Activated CD8-positive, alpha-beta T cell treated with anti-CD3 and anti-CD28 coated beads for 36 hours (primary cell): Measurements from ENCODE around the gene RPS6KA2. TPM values are rescaled to one million over a fixed set of nuclear protein-coding genes. Genes with fewer than 3 reads are reported as not detected.

Experiments
- ATAC-seq: fragments of 200-7000 bp; cut with Tn5 transposase; one replicate; pipeline ENCODE4 v1.10.0; 2021; ENCODE audit warnings: mild to moderate bottlenecking, moderate library complexity
- CTCF ChIA-PET: fragments of 350-600 bp; sonication (Branson Sonifier 250); formaldehyde crosslinking; loops from one replicate; lab custom pipeline; 2021; ENCODE audit warnings: antibody characterized with exemption; lab: Charles Lee
- POLR2A ChIA-PET: fragments of 350-600 bp; sonication (Branson Sonifier 250); formaldehyde crosslinking; loops from one replicate; lab custom pipeline; 2021; ENCODE audit warnings: antibody characterized with exemption; lab: Charles Lee
- DNase-seq: peaks from one replicate; pipeline ENCODE4 v3.0.0-alpha.2; 2020
- H3K27ac Mint-ChIP-seq: one replicate; pipeline ENCODE4 v1.8.0; 2021; ENCODE audit warnings: mild to moderate bottlenecking, mixed read lengths
- H3K27me3 Mint-ChIP-seq: one replicate; pipeline ENCODE4 v1.8.0; 2021; ENCODE audit warnings: mixed read lengths
- H3K36me3 Mint-ChIP-seq: one replicate; pipeline ENCODE4 v1.8.0; 2021; ENCODE audit warnings: low read depth, mixed read lengths
- H3K4me1 Mint-ChIP-seq: one replicate; pipeline ENCODE4 v1.8.0; 2021; ENCODE audit warnings: low read depth, mixed read lengths
- H3K4me3 Mint-ChIP-seq: one replicate; pipeline ENCODE4 v1.8.0; 2021; ENCODE audit warnings: mild to moderate bottlenecking, moderate library complexity, mixed read lengths
- H3K9me3 Mint-ChIP-seq: one replicate; pipeline ENCODE4 v1.8.0; 2021; ENCODE audit warnings: mixed read lengths
- intact Hi-C: fragments of 100-400 bp; cut with micrococcal nuclease; formaldehyde crosslinking; loops from one replicate; pipeline ENCODE4 v1.10.0; 2022
- total RNA-seq, 2 experiments: library from RNA; stranded (reverse); gene quantifications; one replicate each; pipeline ENCODE4 v1.2.3, GENCODE V29; 2021
- TF ChIP-seq, protein P1 (sequence below): fragments of 200-600 bp; IDR thresholded peaks from one replicate; pipeline ENCODE4 v1.8.0; 2022; ENCODE audit warnings: antibody characterized with exemption, mild to moderate bottlenecking

Gene RPS6KA2
- total RNA-seq, 2 experiments from 2014 or later: 5.8 TPM

DNA sequence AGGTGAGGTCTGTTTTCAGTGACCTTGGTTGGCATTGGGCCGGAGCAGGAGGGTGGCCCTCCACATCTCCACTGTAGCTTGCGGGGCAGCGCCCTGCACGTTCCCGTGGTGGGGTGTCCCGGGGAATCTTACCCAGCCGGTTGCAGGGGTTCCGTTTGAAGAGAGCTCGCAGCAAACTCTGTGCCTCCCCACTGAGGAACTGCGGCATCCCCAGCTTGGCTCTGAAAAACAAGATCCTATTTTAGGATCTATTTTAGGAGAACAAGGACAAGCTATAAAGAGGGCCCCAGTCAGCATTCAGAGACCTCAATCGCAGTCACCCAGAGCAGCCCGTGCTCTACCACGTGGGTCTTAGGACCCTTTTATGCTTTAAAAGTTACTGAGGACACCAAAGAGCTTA is 138.3 kb downstream of the RPS6KA2 start:
- CTCF ChIA-PET: interaction anchor here (0.8 to 1.0 kb wide), 2 partner anchors 51 to 54 kb away, joined by 3 read pairs; no protein-coding TSS in a partner anchor

DNA sequence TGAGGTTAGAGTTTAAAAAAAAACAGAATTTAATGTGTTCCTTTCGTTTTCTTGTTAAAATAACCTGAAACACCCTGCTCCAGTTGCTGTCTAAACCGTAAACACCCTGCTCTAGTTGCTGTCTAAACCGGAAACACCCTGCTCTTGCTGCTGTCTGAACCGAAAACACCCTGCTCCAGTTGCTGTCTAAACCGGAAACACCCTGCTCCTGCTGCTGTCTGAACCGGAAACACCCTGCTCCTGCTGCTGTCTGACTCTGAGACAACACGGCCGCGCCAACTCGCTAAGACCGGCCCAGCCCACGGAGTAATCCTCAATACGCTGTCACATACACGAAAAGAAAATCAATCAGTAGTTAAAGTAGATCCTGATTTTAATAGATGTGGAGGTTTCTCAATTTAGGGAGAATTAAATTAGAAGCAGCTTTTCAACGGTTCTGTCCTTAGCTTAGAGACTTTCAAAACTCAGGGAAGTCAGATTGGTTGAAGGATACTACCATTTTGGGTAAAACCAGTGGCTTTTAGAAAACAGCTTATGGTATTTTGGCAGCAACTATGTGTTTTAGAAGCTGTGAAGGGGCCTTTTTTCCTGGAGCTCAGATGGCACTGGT is 138.9 kb downstream of the RPS6KA2 start:
- Mint-ChIP-seq H3K27me3 (no peaks in the 10 kb centered on the region), H3K27ac (peak overlapping the region; percentile 96), H3K36me3 (peaks cover 10% of the 10 kb centered on the region), H3K9me3 (peaks cover 4% of the 10 kb centered on the region), H3K4me3 (peak overlapping the region; percentile 69), H3K4me1 (peaks cover 20% of the 10 kb centered on the region)
- ATAC-seq (peak; percentile 99), DNase-seq (peak; percentile 84)
- TF ChIP-seq, protein P1, sequence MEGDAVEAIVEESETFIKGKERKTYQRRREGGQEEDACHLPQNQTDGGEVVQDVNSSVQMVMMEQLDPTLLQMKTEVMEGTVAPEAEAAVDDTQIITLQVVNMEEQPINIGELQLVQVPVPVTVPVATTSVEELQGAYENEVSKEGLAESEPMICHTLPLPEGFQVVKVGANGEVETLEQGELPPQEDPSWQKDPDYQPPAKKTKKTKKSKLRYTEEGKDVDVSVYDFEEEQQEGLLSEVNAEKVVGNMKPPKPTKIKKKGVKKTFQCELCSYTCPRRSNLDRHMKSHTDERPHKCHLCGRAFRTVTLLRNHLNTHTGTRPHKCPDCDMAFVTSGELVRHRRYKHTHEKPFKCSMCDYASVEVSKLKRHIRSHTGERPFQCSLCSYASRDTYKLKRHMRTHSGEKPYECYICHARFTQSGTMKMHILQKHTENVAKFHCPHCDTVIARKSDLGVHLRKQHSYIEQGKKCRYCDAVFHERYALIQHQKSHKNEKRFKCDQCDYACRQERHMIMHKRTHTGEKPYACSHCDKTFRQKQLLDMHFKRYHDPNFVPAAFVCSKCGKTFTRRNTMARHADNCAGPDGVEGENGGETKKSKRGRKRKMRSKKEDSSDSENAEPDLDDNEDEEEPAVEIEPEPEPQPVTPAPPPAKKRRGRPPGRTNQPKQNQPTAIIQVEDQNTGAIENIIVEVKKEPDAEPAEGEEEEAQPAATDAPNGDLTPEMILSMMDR: no peak
- CTCF ChIA-PET: interaction anchor here (0.8 kb wide), 1 partner anchor 51 kb away, joined by 3 read pairs; no protein-coding TSS in a partner anchor
- POLR2A ChIA-PET: interaction anchor here (1.2 kb wide), 1 partner anchor 78 kb away, joined by 3 read pairs; no protein-coding TSS in a partner anchor
- intact Hi-C loops: no loop called here

More for the DNA sequence above, 138.3 kb downstream of the RPS6KA2 start:
- no peak for ATAC-seq
- Mint-ChIP-seq H3K4me1 (peaks cover 20% of the 10 kb centered on the region), H3K36me3 (peaks cover 10% of the 10 kb centered on the region), H3K4me3 (peak overlapping the region; percentile 69), H3K27me3 (no peaks in the 10 kb centered on the region), H3K9me3 (peaks cover 4% of the 10 kb centered on the region), H3K27ac (peak overlapping the region; percentile 96)
- TF ChIP-seq, protein P1: no peak
- no peak for DNase-seq
- POLR2A ChIA-PET: interaction anchor here (1.2 kb wide), 1 partner anchor 79 kb away, joined by 3 read pairs; no protein-coding TSS in a partner anchor
- intact Hi-C loops: no loop called here

DNA sequence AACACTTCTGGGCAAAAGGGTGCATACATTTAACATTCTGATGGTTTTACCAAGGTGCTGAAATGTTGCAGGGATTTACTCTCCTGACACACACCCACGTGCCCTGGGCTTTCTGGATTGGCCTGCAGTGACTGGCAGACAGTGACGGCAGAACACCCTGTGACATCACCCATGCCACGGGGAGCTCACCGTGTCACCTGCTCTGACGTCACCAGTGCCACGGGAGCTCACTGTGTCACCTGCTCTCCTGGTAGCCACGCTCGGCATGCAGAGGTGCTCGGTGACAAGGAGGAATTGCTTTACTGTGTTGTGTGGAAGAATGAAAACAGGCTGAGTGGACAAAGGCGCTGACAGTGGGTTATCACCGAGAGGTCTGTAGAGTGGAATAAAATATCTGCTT is 139.9 kb downstream of the RPS6KA2 start:
- Mint-ChIP-seq H3K27ac (peak overlapping the region; percentile 96), H3K36me3 (peaks cover 10% of the 10 kb centered on the region), H3K4me1 (peaks cover 20% of the 10 kb centered on the region), H3K9me3 (peaks cover 4% of the 10 kb centered on the region), H3K4me3 (no peak overlapping the region), H3K27me3 (no peaks in the 10 kb centered on the region)
- CTCF ChIA-PET: no interaction called here
- ATAC-seq (no peak), DNase-seq (no peak)
- intact Hi-C loops: no loop called here
- POLR2A ChIA-PET: no interaction called here
- TF ChIP-seq, protein P1: no peak

DNA sequence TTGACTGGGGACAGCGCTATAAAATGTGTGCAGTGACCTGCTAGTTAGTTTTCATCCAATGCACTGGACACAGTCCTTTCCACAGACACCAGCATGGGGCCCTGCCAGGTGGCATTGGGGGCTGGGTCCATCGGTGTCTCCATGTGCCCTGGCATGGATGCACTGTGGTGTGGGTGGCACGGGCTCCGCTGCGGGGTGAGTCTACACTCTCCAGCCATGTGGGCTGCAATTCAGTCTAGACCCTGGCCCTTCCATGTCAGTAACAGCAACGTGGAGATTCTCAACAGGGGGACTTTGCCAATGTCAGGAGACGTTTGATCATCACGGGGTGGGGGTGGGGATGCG is 140.5 kb downstream of the RPS6KA2 start:
- POLR2A ChIA-PET: no interaction called here
- intact Hi-C loops: no loop called here
- no peak for DNase-seq
- CTCF ChIA-PET: no interaction called here
- ATAC-seq: no peak
- no peaks in the 10 kb centered on the region for H3K27me3 Mint-ChIP-seq
- TF ChIP-seq, protein P1: no peak
- H3K27ac Mint-ChIP-seq: no peak overlapping the region
- peaks cover 4% of the 10 kb centered on the region for H3K9me3 Mint-ChIP-seq
- H3K36me3 Mint-ChIP-seq: peaks cover 10% of the 10 kb centered on the region
- H3K4me3 Mint-ChIP-seq: no peak overlapping the region
- peaks cover 20% of the 10 kb centered on the region for H3K4me1 Mint-ChIP-seq
